ENCODE results near the gene TLX2. TPM values are rescaled to one million over a fixed set of nuclear protein-coding genes. Genes with fewer than 3 reads are reported as not detected.

The TLX2 gene
- total and polyA plus RNA-seq, 2 of the 13 experiments (the other 11 are each of a cell fraction or from before 2014, with no cell fraction given) = 0.05 to 0.20 TPM

- TF ChIP-seq EP300 (IDR thresholded peaks at IDR 0.05; ENCODE audit: low read depth in 2 of 2, low read length in 2 of 2) = no peak
- TF ChIP-seq EP300 (CRISPR knock-in tag; IDR thresholded peaks at IDR 0.05; ENCODE audit: borderline replicate concordance) = no peak
- TF ChIP-seq ZNF878 (CRISPR knock-in tag; IDR thresholded peaks at IDR 0.05) = no peak
- TF ChIP-seq FOXO1 (CRISPR knock-in tag; IDR thresholded peaks at IDR 0.05) = no peak
- no peak for TF ChIP-seq CSRNP2 (CRISPR knock-in tag; conservative IDR thresholded peaks at IDR 0.05; ENCODE audit: low read depth)
- no peak for TF ChIP-seq SMARCC2 (IDR thresholded peaks at IDR 0.05)
- TF ChIP-seq ZNF572 (CRISPR knock-in tag; IDR thresholded peaks at IDR 0.05) = 0 out of 2 replicates have a peak, but pooled peaks have one; percentile 76
- no peak; the same call in 1 of the 2 replicates for TF ChIP-seq SIN3B (IDR thresholded peaks at IDR 0.05; ENCODE audit: low read length)
- TF ChIP-seq ZBTB3 (CRISPR knock-in tag; IDR thresholded peaks at IDR 0.05; ENCODE audit: borderline replicate concordance, low read depth) = 0 out of 2 replicates have a peak, but pooled peaks have one; percentile 59
- TF ChIP-seq RFXANK (CRISPR knock-in tag; IDR thresholded peaks at IDR 0.05) = no peak
- TF ChIP-seq, protein P1, sequence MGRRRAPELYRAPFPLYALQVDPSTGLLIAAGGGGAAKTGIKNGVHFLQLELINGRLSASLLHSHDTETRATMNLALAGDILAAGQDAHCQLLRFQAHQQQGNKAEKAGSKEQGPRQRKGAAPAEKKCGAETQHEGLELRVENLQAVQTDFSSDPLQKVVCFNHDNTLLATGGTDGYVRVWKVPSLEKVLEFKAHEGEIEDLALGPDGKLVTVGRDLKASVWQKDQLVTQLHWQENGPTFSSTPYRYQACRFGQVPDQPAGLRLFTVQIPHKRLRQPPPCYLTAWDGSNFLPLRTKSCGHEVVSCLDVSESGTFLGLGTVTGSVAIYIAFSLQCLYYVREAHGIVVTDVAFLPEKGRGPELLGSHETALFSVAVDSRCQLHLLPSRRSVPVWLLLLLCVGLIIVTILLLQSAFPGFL (CRISPR knock-in tag; IDR thresholded peaks at IDR 0.05) = 0 out of 2 replicates have a peak, but pooled peaks have one; percentile 18
- TF ChIP-seq SP5 (CRISPR knock-in tag; IDR thresholded peaks at IDR 0.05; ENCODE audit: borderline replicate concordance, low read depth) = peak; percentile 78
- TF ChIP-seq, protein P2, sequence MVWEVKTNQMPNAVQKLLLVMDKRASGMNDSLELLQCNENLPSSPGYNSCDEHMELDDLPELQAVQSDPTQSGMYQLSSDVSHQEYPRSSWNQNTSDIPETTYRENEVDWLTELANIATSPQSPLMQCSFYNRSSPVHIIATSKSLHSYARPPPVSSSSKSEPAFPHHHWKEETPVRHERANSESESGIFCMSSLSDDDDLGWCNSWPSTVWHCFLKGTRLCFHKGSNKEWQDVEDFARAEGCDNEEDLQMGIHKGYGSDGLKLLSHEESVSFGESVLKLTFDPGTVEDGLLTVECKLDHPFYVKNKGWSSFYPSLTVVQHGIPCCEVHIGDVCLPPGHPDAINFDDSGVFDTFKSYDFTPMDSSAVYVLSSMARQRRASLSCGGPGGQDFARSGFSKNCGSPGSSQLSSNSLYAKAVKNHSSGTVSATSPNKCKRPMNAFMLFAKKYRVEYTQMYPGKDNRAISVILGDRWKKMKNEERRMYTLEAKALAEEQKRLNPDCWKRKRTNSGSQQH (CRISPR knock-in tag; IDR thresholded peaks at IDR 0.05; ENCODE audit: low read depth) = no peak; the same call in 1 of the 2 replicates
- TF ChIP-seq ZBTB20 (CRISPR knock-in tag; IDR thresholded peaks at IDR 0.05; ENCODE audit: borderline replicate concordance, low read depth) = no peak; the same call in 1 of the 2 replicates
- TF ChIP-seq ZNF530 (CRISPR knock-in tag; IDR thresholded peaks at IDR 0.05; ENCODE audit: low read depth) = no peak
- peak; percentile 26 for TF ChIP-seq HNRNPH1 (optimal IDR thresholded peaks at IDR 0.05; ENCODE audit: low read depth, low read length)
- 0 out of 2 replicates have a peak, but pooled peaks have one; percentile 59 for TF ChIP-seq CHCHD3 (CRISPR knock-in tag; IDR thresholded peaks at IDR 0.05)
- 0 out of 2 replicates have a peak, but pooled peaks have one; percentile 40 for TF ChIP-seq MED1 (CRISPR knock-in tag; IDR thresholded peaks at IDR 0.05)
- TF ChIP-seq, protein P3, sequence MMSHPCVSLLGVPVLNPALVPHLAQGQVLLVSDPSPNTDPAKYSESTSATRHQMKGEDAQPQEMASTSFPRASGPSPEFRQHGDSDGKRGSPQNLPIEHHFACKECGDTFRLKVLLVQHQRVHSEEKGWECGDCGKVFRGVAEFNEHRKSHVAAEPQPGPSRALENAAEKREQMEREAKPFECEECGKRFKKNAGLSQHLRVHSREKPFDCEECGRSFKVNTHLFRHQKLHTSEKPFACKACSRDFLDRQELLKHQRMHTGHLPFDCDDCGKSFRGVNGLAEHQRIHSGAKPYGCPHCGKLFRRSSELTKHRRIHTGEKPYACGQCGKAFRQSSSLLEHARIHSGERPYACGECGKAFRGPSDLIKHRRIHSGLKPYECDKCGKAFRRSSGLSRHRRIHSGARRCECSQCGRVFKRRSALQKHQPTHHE (CRISPR knock-in tag; IDR thresholded peaks at IDR 0.05; ENCODE audit: borderline replicate concordance) = peak; percentile 77; the same call in 1 of the 2 replicates
- no peak for TF ChIP-seq ZNF224 (CRISPR knock-in tag; IDR thresholded peaks at IDR 0.05)
- TF ChIP-seq ZBTB2 (CRISPR knock-in tag; IDR thresholded peaks at IDR 0.05; ENCODE audit: low read depth) = no peak
- TF ChIP-seq IRX3 (CRISPR knock-in tag; IDR thresholded peaks at IDR 0.05; ENCODE audit: borderline replicate concordance, low read depth) = peak; percentile 59; the same call in 1 of the 2 replicates
- no peak for TF ChIP-seq ZFP1 (CRISPR knock-in tag; IDR thresholded peaks at IDR 0.05)
These were observed 32.1 kb upstream of the TLX2 start (continued) for GRCh38 chr2:74481961-74482800.

All from HepG2 (cell line).